Measurements from ENCODE around the gene MBD3L1.

GRCh38 chr19:8850488-8850887 is 18.3 kb downstream of the MBD3L1 start:
- no peak for TF ChIP-seq CTCF (IDR thresholded peaks at IDR 0.05; ENCODE audit: low read depth, low read length, poor library complexity, severe bottlenecking)
- TF ChIP-seq EZH2phosphoT487 (IDR thresholded peaks at IDR 0.05; ENCODE audit: borderline replicate concordance, low read length) = no peak

Data from DOHH2 (cell line).